Osteocyte (in vitro differentiated cells): ENCODE data around the gene TSHZ3. TPM values are rescaled to one million over a fixed set of nuclear protein-coding genes. Genes with fewer than 3 reads are reported as not detected.

Source experiments
- DNase-seq: peaks from one replicate; pipeline ENCODE4 v3.0.0; 2021; ENCODE audit warnings: mixed read lengths; ENCODE audit not compliant: unreplicated experiment; ENCODE audit errors: extremely low spot score
- H3K27ac Mint-ChIP-seq: one replicate; pipeline ENCODE4 v1.8.0; 2021; ENCODE audit warnings: mild to moderate bottlenecking, mixed read lengths; ENCODE audit not compliant: unreplicated experiment
- H3K27me3 Mint-ChIP-seq: one replicate; pipeline ENCODE4 v1.8.0; 2021; ENCODE audit warnings: mixed read lengths; ENCODE audit not compliant: unreplicated experiment
- H3K36me3 Mint-ChIP-seq: one replicate; pipeline ENCODE4 v1.8.0; 2021; ENCODE audit warnings: mixed read lengths; ENCODE audit not compliant: unreplicated experiment
- H3K4me1 Mint-ChIP-seq: one replicate; pipeline ENCODE4 v1.8.0; 2021; ENCODE audit warnings: mixed read lengths; ENCODE audit not compliant: unreplicated experiment
- H3K4me3 Mint-ChIP-seq: one replicate; pipeline ENCODE4 v1.8.0; 2021; ENCODE audit warnings: mild to moderate bottlenecking, moderate library complexity, mixed read lengths; ENCODE audit not compliant: unreplicated experiment
- H3K9me3 Mint-ChIP-seq: one replicate; pipeline ENCODE4 v1.8.0; 2021; ENCODE audit warnings: mixed read lengths; ENCODE audit not compliant: unreplicated experiment
- total RNA-seq: library from RNA; stranded (reverse); gene quantifications from 2 replicates; pipeline ENCODE4 v1.2.1, GENCODE V29; 2021
- TF ChIP-seq, protein P1 (sequence below): fragments of 200-600 bp; sonication (generic); IDR thresholded peaks from 2 replicates; pipeline ENCODE4 v1.5.0; 2021; ENCODE audit warnings: antibody characterized with exemption, mild to moderate bottlenecking, moderate library complexity

The TSHZ3 gene
- total RNA-seq, 1 donor from 2014 or later: 10.7 TPM

DNA sequence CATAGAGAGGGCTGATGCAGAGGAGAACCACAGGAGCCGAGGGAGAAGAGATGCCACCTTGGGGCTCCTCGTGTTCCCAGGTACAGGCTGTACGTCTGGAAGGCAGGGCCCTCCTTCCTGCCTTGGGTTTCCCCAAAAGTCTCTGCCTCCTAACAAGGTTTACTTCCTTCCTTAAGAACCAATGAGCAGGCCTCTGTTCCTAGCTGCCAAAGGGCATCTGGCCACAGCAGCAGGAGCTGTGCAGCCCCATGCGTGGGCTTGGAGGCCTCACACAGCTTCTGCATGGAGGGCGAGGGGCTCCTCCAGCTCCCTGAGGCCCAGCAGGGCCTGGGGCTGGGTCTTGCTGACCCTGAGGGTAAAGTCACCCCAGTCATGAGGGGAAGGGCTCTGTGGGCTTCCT, 40.6 kb upstream of the TSHZ3 start:
- Mint-ChIP-seq H3K4me1 (no peaks in the 10 kb centered on the region), H3K27me3 (peaks cover 9% of the 10 kb centered on the region), H3K27ac (no peak overlapping the region), H3K9me3 (peaks cover 3% of the 10 kb centered on the region), H3K36me3 (no peaks in the 10 kb centered on the region), H3K4me3 (no peak overlapping the region)
- DNase-seq: no peak
- TF ChIP-seq, protein P1, sequence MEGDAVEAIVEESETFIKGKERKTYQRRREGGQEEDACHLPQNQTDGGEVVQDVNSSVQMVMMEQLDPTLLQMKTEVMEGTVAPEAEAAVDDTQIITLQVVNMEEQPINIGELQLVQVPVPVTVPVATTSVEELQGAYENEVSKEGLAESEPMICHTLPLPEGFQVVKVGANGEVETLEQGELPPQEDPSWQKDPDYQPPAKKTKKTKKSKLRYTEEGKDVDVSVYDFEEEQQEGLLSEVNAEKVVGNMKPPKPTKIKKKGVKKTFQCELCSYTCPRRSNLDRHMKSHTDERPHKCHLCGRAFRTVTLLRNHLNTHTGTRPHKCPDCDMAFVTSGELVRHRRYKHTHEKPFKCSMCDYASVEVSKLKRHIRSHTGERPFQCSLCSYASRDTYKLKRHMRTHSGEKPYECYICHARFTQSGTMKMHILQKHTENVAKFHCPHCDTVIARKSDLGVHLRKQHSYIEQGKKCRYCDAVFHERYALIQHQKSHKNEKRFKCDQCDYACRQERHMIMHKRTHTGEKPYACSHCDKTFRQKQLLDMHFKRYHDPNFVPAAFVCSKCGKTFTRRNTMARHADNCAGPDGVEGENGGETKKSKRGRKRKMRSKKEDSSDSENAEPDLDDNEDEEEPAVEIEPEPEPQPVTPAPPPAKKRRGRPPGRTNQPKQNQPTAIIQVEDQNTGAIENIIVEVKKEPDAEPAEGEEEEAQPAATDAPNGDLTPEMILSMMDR: no peak

DNA sequence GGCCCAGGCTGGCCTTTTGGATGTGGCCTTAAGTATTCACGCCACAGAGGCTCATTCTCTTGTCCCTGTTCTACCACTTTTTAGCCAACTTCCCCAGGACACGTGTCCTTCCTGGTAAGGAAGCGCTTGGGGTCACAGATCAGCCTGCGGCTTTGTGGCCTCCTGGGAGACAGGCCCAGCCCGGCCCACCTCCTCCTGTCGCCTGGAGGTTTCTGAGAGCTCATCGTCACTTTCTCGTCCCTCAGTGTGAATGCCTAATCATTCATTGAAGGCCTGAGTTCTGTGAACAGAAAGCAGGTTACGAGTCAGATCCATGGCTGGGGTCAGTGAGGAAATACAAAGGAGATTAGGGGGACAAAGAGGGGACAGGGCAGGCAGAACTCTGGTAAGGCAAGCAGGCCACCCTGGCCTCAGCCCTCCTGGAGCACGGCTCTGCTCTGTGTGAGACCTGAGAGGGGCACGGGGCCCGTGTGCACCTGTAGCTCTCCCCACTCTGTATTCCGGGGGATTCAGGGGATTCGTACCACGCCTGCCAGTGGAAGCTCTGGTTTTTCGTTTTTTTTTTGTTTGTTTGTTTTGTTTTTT, 38.6 kb upstream of the TSHZ3 start:
- TF ChIP-seq, protein P1: no peak
- Mint-ChIP-seq H3K4me1 (no peaks in the 10 kb centered on the region), H3K27me3 (peaks cover under 1% of the 10 kb centered on the region), H3K4me3 (no peak overlapping the region), H3K27ac (no peak overlapping the region), H3K36me3 (no peaks in the 10 kb centered on the region), H3K9me3 (peaks cover 3% of the 10 kb centered on the region)
- no peak for DNase-seq

DNA sequence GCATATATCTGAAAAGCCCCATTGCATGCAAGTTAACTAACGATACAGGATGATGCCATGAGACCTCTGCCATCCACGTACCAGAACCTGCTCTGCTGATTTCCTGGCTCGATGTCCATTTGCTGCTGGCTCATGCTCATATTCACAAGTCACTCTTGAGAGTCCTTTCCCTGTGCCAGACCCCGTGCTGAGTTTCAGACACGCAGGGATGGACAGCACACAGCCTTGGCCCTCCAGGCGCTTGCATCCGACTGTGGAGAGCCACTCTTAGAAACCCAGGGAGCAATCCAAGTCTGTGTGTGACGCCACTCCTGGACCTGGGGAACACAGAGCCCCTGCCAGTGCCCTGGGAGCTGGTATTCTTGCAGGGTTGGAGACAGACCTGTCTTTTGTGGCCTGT, 37.6 kb upstream of the TSHZ3 start:
- H3K27me3 Mint-ChIP-seq: no peaks in the 10 kb centered on the region
- no peak overlapping the region for H3K4me3 Mint-ChIP-seq
- TF ChIP-seq, protein P1: no peak
- H3K9me3 Mint-ChIP-seq: peaks cover 3% of the 10 kb centered on the region
- no peak for DNase-seq
- H3K4me1 Mint-ChIP-seq: no peaks in the 10 kb centered on the region
- H3K27ac Mint-ChIP-seq: no peak overlapping the region
- H3K36me3 Mint-ChIP-seq: no peaks in the 10 kb centered on the region

DNA sequence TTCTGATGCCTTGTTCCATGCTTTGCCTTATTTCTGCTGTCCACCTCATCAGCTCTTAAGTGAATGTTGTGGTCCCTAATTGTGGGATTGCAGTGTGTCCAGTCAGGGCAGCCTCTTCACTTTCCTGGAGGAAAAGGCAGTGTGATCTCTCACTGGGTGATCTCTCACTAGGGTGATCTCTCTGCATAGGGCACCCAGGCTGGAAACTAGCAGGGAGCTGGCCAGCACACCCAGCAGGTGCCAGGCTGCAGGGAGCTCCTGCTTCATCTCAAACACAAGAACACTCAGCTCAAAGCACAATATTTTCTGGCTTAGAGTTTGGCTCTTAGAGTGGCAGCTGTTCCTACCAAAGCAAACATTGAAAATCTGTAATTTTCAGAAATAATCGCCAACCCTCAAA, 36.5 kb upstream of the TSHZ3 start:
- no peaks in the 10 kb centered on the region for H3K27me3 Mint-ChIP-seq
- no peak overlapping the region for H3K27ac Mint-ChIP-seq
- H3K4me3 Mint-ChIP-seq: no peak overlapping the region
- H3K4me1 Mint-ChIP-seq: no peaks in the 10 kb centered on the region
- no peaks in the 10 kb centered on the region for H3K9me3 Mint-ChIP-seq
- no peak for DNase-seq
- no peaks in the 10 kb centered on the region for H3K36me3 Mint-ChIP-seq
- TF ChIP-seq, protein P1: no peak

DNA sequence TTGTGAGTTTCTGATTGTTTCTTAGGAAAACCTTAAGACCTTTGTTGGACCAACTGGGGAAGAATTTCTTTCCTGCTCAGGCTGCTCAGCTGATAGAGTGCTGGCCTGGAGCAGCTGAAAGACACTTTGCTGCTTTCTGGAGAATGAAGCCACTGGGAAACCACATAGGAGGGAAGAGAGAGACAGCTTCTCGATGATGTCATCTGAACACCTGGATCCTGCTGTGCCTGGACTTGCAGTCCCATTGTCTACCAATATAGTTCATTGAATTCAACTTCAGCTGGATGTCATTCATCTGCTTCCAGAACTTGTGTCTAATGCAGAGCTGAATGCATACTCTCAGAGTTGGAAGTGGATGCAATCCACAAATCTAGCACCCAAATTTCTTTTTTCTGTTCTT, 34.3 kb upstream of the TSHZ3 start:
- Mint-ChIP-seq H3K9me3 (no peaks in the 10 kb centered on the region), H3K4me1 (peaks cover 2% of the 10 kb centered on the region)

More for the DNA sequence above, 34.3 kb upstream of the TSHZ3 start:
- Mint-ChIP-seq H3K27ac (no peak overlapping the region), H3K4me3 (no peak overlapping the region), H3K27me3 (no peaks in the 10 kb centered on the region), H3K36me3 (no peaks in the 10 kb centered on the region)
- no peak for DNase-seq
- TF ChIP-seq, protein P1: no peak
